ENCODE measurements around the gene HOXB5. TPM values are rescaled to one million over a fixed set of nuclear protein-coding genes. Genes with fewer than 3 reads are reported as not detected.
A peak's percentile ranks its signal among the peaks of the same experiment; 100 is the strongest.

Gene HOXB5
- total RNA-seq, 1 experiment from 2014 or later, result not detected

DNA sequence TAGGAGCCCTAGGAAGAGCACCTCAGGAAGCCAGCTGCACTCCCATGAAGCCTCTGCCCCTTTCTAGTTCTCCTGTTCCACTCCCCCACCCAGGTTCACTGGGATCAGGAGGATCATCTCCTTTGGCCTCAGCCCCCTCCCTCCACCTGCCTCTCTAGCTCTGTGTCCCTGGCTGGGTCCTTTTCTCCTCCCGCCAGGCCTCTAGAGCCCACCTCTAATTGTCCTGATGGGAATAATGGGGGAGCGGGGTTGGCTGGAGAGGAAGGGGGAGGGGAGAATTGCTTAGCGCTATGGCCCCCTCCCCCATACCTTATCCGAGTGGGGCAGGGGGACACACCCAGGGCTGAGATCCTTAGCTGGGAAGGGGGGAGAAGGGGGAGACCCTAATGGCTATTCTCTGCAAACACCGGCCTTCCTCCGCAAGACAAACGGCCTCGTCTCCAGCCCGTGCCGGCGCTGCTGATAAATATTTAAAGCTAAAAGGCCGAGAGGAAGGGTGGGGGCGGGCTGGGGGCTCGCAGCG lies 16.2 kb upstream of the HOXB5 start:
- in situ Hi-C loops (cut with HindIII; ENCODE audit: low pct_unique_long_range_greater_than_20kb, low sequenced_read_pairs), result no loop called here
- DNase-seq (ENCODE audit: low read depth), result peak; percentile 20

DNA sequence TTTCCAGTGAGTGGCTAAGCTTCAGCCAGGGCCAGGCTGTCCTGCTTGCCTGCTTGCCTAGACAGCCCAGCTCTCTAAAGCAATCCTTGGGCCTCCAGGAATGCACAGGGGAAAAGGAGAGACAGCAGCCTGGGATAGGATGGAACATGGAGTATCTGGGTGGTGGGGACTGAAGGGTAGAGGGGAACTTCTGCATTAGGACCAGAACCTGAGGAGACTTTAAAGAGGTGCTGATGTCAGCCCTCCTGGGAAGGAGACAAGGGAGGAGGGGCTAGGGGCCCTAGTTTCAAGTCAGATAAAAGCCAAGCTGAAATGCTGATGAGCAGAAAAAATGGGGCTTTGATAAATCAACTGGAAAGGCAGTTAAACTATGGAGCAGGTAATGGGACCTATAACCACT lies 15.5 kb upstream of the HOXB5 start:
- DNase-seq (ENCODE audit: low read depth), result no peak
- in situ Hi-C loops (cut with HindIII; ENCODE audit: low pct_unique_long_range_greater_than_20kb, low sequenced_read_pairs), result no loop called here

DNA sequence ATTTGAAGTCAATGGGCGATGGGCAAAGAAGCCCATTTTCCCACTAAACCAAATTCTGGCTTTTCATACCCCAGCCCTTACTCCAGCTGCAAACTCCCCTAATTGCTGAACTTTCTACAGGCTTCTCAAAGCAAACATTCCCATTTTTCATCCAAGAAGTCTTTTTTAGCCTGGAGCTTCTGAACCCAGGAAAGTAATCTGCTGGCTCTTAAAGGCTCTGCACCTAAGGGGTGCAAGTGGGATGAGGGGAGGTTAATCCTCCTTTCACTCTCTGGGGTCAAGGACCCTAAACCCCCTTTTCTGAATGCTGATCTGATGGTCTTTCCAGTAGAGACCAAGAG lies 14.9 kb upstream of the HOXB5 start:
- in situ Hi-C loops (cut with HindIII; ENCODE audit: low pct_unique_long_range_greater_than_20kb, low sequenced_read_pairs), result no loop called here
- no peak for DNase-seq (ENCODE audit: low read depth)

DNA sequence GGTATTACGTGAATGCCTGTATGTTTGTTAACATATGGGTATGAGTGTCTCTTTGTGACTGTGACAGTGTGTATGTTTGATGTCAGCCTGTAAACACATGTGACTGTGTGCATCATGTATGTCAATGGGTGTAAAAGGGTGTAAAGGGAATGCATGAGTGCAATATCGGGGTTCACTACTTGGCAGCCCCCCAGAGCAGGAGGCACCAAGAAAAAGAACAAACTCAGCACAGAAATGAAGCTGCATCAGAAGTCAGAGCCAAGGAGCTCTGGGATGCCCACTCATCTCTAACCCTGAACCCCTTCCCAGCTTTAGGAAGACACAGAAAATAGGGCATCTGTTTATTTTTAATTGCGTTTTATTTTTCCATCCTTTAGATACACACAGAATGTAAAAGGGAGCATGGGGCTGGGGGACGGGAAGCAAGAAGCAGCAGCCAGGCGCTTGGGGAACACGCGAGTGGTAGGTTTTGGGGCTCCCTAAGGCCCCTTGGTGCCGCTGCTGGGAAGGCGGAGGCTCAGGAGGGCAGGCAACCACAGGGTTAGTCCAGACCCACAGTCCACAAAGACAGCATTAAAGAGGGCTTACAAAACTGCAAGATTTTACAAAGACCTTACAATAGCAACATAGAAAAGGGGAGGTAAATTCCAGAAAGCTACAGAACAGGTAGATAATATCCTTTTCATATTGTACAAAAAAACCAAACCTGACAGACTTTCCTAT lies 13.5 kb upstream of the HOXB5 start:
- no peak for DNase-seq (ENCODE audit: low read depth)
- in situ Hi-C loops (cut with HindIII; ENCODE audit: low pct_unique_long_range_greater_than_20kb, low sequenced_read_pairs), result no loop called here

DNA sequence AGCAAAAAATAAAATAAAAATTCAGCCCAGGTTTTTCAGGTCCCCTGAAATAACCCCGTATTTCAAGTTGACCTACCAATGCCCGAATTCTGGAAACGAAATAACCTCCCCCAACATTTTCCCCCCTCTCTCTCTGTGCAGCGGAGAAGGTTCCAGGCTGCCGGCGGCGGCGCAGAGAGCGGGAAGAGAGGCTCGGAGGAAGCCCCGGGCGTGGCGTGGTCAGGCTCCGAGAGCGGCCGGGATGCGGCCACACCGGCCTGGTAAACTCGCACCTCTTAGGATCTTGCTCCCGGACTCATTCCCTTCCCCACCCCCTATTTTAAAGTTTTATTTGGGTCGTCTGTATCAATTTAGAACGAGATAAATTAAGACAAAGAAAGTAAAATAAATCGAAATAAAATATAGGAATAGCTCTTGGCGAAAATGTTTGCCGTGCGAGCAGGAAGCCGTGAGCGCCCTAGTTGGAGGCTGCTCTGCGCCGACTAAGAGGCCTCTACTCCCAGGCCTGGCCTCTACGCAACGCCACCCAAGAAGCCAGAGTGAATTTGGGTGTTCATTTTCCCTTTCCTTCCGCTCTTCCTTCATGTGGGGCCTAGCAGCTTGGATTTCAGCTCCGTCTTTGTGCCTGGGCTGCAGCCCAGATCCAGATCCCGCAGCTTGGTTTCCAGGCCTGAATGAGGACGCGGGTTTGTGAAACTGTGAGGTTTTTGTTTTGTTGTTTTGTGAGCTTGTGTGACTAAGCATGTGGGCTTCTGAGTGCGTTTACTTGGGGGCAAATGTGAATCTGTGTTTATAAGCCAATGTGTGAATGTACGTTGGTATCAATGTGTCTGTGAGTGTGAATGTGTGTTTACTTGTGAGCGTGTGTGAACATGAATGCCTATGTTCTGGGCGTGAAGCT lies 12.7 kb upstream of the HOXB5 start:
- in situ Hi-C loops (cut with HindIII; ENCODE audit: low pct_unique_long_range_greater_than_20kb, low sequenced_read_pairs), result no loop called here
- no peak for DNase-seq (ENCODE audit: low read depth)

DNA sequence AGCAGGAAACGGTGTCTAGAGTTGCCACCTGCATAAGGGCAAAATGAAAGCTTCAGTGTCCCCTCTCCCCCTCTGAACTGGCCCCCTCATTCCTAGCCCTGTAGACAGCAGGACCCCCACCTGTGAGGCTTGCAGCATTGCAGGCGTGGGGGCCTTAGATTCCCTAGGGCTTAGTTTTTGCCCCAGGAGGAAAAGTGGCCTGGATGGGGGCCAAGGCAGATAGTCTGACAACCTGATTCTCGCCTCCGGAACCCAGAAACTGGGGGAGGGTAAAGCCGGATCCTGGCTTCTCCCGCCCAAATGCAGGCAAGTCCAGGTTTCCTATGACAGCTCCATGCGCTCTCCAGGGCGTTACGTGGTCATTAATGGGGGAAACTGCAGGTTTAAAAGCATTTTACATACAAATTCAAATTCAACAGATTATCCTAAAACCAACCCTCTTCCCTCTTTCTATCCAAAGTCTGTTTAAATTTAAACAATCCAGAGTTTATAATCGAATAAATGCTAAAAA lies 11.9 kb upstream of the HOXB5 start:
- DNase-seq (ENCODE audit: low read depth), result no peak
- in situ Hi-C loops (cut with HindIII; ENCODE audit: low pct_unique_long_range_greater_than_20kb, low sequenced_read_pairs), result no loop called here

DNA sequence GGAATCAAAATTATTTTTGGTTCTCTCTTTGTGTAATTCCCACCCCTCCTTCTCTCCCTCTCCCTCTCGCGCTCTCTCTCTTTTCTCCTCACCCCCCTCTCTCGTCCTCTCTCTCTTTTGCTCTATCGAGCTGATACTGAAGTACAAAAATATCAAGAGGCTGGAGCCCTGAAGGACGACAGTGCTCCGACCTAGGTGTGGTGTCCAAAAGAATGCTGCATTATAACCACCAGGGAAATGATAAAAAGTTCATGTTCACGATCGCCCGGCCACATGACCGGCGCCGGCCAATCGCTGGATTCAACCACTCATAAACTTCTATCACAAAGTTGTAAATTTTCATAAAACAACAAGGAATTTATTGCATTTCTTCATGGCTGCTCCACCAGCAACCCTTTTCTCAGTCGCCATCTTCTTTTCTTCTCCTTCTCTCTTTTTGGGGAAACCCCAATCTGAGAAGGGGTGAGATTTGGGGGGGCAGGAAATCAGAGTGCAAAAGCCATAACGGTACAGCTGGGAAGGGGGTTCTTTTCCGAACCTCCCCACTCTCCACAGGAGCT lies 11.3 kb upstream of the HOXB5 start, which contains the start of gene HOXB6:
TSS of gene HOXB6 (minus strand) at position 217 of the 560 bp plus-strand sequence. CDS start 6,836 bp downstream, outside the sequence.
- peak; percentile 78 for DNase-seq (ENCODE audit: low read depth)
- in situ Hi-C loops (cut with HindIII; ENCODE audit: low pct_unique_long_range_greater_than_20kb, low sequenced_read_pairs), result no loop called here

DNA sequence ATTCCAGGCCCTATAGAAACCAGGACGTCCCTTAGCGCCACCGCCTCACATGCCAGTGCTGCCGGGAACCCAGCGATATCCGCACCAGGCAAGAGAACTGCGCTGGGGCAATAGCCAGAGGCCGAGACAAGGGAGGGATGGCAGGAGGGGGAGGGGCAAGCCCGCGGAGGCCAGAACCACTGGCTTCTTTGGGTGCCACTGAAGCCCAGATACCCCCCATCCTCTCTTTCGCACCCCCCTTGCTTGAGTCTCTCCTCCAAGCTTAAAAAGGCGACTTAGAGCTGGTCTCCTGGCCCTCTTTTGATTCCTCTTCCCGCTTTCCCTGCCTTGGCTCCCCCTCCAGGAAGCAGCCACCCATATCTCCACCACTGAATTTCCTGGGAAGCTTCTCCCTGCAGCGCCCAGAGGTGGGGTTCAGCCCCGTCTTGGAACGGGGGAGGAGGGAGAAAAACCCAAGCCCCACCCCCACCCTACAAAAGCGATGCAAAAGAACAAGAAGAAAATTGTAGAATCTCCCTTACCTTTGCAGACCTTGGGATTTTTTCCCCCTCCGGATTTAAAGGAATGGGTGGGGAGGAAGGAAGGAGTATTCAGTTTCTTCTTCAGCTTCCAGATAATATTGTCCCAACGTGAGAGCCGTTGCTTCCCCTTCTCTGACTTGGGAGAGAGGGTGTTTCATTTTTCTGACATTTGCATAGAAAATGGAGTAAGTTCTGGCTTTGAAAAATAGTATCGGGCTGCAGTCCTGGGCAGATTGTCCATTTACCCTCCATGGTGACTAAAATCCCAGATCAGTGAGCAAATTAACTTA lies 10.6 kb upstream of the HOXB5 start:
- peak; percentile 76 for DNase-seq (ENCODE audit: low read depth)
- in situ Hi-C loops (cut with HindIII; ENCODE audit: low pct_unique_long_range_greater_than_20kb, low sequenced_read_pairs), result no loop called here

DNA sequence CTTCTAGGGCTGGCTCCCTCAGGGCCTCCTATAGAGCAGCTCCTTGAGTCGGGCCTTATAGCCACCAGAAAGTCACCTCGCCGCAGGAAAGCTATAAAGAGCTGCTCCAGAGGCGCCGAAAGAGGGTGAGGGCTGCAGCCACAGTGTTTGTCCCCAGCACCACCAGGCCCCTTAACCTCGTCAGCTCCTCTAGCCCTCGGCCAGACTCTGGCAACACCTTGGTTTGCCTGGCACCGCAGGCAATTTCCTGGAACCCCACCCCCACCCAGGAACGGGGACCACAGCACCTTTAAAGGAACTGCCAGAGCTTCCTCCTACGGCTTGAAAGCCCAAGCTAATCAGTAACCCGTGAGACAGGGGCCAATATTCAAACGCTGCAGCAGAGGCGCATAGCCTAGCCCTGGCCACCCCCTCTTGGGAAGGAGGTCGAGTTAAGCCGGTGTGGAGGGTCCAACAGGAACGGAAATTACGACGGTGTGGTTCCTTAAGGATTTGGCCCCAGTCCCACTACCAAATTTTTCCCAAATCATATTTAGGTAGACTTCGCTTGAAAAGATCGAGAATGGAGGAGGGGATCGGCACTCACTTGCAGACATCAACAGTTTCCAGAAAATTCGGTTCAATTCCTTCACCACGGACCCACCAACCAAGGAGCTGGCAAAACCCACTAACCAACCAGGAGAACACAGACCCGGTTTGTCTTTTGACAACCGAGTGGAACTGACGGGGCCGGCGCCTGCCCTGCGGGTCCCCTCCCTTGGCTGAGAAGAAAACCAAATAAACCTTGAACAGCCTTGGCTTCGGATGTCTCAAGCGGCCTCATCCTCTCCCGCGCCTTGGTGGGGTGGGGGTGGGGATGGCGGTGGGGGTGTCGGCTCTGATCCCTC lies 8.2 kb upstream of the HOXB5 start:
- in situ Hi-C loops (cut with HindIII; ENCODE audit: low pct_unique_long_range_greater_than_20kb, low sequenced_read_pairs), result no loop called here
- DNase-seq (ENCODE audit: low read depth), result peak; percentile 55

DNA sequence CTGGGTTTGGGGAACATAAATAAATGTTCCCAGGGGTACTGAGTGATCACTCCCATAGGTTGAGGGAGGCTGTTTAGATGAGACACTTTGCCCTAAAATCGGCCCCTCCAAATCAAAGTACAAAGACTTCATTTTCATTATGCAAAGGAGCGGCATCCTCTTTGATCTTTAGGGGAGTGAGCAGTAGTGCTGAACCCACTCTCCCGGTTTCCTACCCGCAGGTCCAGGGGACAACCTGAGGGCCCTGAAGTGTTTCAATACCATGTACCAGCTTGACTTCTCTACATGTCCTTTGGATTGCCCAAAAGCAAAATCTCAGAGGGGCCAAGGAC lies 7.6 kb upstream of the HOXB5 start:
- no peak for DNase-seq (ENCODE audit: low read depth)
- in situ Hi-C loops (cut with HindIII; ENCODE audit: low pct_unique_long_range_greater_than_20kb, low sequenced_read_pairs), result no loop called here

DNA sequence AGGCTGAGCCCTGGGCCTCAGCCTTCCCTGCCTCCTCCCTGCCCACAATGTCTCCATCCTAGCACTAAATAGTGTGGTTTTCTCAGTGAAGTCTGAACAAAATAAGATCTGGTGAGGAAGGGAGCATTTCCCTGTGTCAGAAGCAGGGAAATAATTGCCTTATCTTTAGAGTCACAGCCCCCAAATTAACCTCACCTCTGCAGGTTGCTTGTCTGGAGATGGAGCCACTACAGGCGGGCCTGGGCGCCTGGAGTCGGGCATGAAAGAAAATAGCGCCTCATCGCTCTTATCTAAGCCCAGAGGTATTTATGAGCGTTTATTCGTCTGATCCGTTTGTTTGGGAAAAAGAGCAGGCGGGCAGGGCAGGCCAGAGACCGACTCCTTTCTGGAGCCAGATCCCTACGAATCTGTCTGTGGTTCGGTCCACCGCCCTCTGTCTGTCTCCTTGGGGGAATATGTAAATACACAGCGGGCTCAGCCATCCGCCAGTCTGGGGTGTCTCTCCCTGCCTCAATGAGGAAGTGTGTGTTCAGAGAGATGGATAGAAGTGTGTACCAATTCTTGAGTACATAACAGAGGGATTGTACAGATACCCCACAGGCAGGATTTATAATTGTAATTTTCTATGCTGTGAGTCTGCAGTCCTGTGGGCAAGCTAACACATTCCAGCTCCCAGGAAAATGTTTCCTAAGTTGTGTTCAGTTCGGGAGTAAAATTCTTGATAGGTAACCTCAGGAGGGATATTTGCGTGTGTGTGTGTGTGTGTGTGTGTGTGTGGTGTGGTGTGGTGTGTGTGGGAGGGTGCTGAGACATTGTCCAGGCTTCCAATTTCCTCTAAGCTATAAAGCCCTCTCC lies 6.9 kb upstream of the HOXB5 start:
- in situ Hi-C loops (cut with HindIII; ENCODE audit: low pct_unique_long_range_greater_than_20kb, low sequenced_read_pairs), result no loop called here
- no peak for DNase-seq (ENCODE audit: low read depth)

DNA sequence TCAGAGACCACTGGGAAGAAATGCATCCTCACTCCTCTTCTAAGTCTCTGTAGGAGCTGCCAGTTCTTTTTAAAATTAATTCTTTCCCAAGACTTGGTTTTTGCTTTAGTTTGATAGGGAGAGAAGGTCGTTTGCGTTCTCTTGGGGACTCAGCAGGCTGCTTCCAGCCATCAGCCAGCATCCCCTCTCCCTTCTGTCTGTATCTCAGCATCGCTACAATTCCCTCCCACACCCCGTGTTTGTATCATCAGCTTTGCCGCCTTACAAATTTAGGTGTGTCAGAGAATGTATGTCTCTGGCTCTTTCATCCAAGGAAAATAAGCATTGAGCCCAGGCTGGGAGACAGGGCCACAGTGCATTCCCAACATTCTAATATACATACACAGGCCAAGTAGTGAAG lies 5.8 kb upstream of the HOXB5 start:
- in situ Hi-C loops (cut with HindIII; ENCODE audit: low pct_unique_long_range_greater_than_20kb, low sequenced_read_pairs), result no loop called here
- DNase-seq (ENCODE audit: low read depth), result no peak

DNA sequence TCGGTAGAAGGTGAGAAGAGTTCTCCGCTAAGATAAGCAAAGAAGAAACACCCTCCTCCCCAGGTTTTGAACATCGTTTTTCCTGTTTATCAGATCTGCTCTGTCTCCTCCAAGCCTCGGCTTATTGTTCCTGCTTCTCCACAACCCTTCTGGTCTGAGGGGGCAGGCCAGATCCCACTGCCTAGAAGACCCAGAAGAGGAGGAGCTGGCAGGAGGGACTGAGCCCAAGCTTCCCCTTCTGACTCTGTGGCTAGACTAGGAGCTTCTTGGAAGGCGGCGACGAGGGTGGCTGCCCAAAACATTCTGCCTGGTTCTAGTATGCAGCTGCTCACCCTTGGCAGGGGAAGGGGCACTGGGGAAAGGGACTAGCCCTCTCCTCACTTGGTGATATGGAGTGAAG lies 5.2 kb upstream of the HOXB5 start:
- no peak for DNase-seq (ENCODE audit: low read depth)
- in situ Hi-C loops (cut with HindIII; ENCODE audit: low pct_unique_long_range_greater_than_20kb, low sequenced_read_pairs), result no loop called here

DNA sequence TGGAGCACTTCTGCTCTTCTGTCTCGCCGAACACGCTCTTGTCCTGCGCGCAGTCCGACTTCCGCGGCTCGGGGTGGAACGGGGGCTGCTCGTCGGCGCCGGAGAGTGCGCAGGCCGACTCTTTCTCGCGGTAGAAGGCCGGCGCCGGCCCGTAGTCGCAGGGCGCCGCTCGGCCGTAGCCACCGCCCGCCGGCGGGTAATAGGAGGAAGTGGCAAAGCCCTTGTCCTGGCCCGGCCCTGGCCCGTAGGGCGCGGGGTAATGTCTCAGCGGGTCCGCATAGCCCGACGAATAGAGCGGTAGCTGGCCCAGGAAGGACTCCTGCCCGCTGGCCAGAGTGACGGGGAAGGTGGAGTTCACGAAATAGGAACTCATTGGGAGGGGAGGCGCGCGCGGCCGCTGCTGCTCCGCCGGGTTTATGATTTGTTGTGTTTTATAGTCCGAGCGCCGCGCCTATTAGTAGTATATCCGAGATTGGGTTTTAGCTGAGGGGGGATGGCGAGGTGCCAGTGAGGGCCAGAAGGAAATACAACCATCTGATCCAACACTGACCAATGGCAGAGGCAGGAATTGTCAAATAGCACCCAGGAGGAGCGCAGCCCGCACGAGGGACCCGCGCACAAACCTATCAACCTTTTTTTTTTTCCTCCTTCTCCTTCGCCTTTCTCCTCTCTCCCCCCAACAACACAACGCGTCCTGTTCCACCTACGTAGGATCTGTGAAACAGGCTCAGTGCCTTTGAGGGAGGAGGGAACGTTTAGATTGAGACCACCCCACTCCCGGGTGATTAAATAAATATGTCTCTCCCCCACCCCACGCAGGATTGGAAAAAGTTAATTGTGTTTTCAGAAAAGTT lies 4.4 kb upstream of the HOXB5 start:
- DNase-seq (ENCODE audit: low read depth), result no peak
- in situ Hi-C loops (cut with HindIII; ENCODE audit: low pct_unique_long_range_greater_than_20kb, low sequenced_read_pairs), result no loop called here

DNA sequence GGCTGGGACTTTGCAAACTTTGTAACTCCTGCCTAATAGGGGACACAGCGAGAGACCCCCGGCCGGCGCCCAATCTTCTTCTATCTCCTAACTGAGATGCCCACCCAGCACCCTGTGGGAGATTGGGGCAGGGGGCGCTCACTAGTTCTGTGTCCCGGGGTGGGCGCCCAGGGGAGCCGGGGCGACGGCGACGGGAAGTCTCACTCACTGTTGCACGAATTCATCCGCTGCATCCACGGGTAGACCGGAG lies 3.9 kb upstream of the HOXB5 start:
- DNase-seq (ENCODE audit: low read depth), result no peak
- in situ Hi-C loops (cut with HindIII; ENCODE audit: low pct_unique_long_range_greater_than_20kb, low sequenced_read_pairs), result no loop called here
